Measurements from ENCODE around the gene GNAL.
A peak's percentile ranks its signal among the peaks of the same experiment; 100 is the strongest.
"Not testable (repeated sequence)": the region's sequence is repeated elsewhere in the genome, so short reads cannot be mapped to it uniquely, and the experiment has no call there.

The GNAL gene

DNA sequence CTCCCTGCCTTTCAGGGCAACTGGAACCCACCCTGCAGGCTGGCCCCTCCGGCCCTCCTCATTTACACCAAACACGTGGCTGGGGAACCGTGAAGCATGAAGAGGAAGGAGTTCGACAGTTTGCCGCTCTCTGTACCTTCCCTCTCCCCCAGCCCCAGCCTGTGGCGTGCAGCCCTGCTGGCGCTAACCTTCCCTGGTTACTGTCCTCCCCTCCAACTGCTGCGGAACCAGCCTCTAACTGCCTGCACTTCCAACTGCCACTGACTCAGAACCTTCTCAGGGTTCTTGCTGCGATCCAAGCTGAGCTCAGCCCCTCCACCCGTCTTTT is 19.2 kb upstream of the GNAL start:
- no peak for DNase-seq

DNA sequence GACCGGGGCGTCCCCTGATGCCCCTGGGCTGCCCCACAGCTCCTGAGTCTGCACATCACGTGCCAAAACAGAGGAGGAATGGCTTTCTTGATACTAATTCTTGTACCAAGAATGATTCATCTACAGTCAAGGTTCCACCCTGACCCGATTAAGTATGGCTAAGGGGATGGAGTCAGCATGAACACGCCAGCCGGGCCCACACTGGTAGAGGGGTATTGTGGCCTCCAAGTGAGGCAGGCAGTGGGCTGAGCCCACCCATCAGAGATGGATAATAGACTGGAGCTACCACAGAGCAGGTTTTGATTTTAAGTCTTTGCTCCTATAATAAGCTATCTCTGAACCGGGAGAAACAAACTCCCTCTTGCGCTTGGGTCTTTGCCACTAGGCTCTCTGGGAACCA is 17.9 kb upstream of the GNAL start:
- no peak for DNase-seq

DNA sequence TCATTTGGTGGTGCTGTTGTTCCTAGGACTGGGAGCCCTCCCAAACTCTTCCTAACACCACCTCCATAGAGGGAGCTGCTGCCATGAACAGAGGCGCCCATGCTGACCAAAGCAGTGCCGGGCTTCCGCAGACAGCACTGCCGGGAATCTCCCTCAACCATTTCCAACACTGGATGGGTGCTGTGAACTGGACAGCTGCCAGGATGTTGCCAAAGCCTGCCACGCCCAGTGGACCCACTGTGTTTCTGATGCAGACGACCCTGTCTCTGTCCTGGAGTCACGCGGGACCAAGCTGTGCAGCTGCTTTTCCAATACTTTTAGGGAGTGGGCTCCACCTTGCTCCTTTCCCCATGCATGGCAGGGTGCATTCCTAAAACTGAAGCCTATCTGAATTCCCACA is 16.9 kb upstream of the GNAL start:
- no peak for DNase-seq

DNA sequence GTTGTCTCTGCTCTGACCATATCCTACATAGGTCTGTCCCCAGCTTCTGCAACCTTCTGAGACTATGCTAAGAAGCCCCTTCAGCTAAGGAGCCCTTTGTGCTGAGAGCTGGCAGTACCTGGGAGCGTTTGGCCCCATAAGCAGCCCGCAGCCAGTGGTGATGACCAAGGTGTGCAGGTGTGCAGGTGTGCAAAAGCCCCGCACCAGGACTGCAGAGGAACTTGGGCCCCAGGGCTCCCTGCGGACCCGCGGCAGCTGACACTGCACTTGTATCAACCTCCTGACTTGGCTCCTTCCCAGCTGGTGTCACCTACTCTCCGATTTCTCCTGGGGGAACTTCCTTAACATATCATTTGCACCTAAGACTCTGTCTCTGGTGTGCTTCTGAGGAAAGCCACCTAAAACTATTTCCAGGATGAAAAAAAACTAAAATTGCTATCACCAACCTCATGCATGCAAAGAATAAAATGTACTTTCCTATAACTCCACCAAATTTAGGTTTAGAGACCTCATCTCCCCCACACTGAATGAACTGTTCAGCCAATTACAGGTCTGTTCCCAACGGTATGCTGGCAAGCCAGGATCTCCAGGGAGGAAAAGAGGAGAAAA is 16.1 kb upstream of the GNAL start:
- no peak for DNase-seq

DNA sequence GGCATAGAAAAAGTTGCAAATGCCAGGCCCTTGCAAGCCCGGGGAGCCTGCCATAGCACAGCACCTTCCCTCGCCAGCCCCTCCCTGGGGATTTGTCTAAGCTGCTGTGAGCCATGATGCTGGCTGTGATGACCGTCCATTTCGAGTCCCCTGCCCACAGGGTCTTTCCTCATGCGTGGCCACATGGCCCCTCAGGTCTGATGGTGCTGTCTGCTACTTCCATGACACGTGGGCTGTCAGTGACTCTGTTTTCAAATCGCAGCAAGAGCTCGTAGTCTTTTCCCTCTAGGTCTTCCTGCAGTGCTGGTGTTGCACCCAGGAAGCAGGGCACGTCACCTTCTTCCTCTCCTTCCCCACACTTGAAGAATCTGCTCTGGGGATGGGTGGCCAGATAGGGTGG is 15.5 kb upstream of the GNAL start:
- no peak for DNase-seq

DNA sequence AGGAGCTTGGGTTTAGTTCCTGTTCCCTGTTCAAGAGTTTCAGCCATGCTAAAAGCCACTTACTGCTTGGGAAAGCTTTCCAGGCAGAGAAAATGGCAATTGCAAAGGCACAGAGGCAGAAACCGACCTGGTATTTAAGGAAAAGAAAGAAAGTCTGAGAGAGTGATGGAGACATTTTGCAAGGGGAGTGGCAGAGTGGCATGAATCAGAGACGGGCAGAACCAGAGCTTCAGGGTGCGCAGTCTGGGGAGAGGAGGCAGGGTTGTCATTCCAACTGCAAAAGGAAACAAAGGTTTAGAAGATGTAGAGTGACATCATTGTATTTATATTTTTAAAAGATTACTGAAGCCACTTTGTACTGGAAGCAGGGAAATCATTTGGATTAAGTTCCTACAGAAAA is 14.9 kb upstream of the GNAL start:
- DNase-seq, result no peak

DNA sequence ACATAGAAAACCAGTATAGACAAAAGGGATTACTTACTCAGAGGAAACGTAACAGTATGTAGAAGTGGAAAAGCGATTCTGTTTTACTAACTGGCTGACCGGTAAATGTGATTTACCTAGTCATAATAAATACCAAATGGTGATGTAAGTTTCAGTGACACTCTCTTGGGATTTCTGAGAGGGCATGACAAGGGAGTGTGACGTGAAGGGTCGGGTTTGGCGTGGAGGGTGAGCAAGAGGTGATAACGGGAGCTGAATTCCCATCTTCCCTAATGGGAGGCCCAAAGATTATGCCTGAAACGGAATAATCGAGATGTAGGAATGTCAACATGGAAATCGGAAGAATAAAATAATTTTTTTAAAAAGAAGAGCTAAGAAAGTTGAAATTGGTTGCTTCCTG is 12.7 kb upstream of the GNAL start:
- no peak for DNase-seq

DNA sequence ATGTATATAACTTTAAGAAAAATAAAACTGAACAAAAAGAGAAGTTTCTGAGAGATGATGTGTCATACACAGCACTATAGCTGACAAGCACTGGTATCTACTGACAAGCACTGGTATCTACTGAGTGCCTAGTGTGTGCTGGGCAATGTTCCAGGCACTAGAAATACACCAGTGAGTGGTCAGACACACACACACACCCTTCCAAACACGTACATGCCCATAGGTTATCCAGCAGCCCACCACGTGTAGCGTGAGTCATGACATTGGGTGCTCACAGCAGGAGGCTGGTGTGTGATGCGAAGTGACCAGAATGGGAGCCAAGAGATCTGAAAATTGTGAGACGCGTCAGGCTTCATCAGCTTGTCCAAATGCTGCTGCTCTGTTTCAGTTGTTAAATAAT is 12.2 kb upstream of the GNAL start:
- no peak for DNase-seq

DNA sequence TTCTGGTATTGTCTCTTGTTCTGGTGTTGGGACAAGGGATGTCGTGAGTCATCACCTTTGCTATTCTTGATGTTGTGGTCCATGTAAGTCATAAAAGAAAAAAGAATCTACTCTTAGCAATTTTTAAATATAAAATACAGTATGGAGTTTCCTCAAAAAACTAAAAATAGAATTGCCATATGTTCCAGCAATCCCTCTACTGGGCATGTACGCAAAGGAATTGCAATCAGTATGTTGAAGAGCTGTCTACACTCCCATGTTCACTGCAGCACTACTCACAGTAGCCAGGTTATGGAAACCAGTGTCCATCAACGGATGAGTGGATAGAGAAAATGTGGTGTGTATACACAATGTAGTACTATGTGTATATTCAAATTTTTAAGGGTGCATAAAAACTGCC is 10.9 kb upstream of the GNAL start:
- no peak for DNase-seq

DNA sequence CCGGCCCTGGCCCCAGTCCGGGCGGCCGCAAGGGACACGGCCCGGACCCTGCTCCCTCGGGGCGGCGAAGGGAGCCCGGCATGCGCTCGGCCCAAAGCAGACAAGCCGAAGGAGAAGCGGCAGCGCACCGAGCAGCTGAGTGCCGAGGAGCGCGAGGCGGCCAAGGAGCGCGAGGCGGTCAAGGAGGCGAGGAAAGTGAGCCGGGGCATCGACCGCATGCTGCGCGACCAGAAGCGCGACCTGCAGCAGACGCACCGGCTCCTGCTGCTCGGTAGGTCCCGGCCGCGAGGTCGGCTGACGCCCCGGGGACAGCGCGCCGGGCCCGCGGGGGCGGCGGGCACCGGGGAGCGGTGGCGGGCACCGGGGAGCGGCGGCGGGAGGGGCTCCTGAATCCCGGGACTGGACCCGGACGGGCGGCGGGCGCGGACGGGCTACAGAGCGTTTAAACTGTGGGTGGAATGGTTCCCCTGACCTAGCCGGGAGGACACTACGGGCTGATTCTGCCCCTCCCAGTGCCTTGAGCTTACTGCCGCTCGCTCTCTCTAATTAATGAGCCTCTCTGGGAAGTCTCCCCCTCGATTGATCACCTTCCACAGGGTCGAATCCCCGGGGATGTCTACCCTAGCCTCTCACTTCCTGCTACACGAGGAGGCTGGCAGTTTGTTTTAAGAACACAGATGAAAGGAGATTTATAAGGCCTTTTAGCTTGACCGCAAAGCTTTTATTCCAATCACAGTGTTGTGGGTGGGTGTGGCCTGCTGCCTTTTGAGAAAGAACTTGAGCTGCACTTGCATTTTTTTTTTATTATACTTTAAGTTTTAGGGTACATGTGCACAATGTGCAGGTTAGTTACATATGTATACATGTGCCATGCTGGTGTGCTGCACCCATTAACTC is 853 bp downstream of the GNAL start:
- DNase-seq, result peak; percentile 22

DNA sequence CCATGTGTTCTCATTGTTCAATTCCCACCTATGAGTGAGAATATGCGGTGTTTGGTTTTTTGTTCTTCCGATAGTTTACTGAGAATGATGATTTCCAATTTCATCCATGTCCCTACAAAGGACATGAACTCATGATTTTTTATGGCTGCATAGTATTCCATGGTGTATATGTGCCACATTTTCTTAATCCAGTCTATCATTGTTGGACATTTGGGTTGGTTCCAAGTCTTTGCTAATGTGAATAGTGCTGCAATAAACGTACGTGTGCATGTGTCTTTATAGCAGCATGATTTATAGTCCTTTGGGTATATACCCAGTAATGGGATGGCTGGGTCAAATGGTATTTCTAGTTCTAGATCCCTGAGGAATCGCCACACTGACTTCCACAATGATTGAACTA is 1.6 kb downstream of the GNAL start:
- DNase-seq, result not testable (repeated sequence)

DNA sequence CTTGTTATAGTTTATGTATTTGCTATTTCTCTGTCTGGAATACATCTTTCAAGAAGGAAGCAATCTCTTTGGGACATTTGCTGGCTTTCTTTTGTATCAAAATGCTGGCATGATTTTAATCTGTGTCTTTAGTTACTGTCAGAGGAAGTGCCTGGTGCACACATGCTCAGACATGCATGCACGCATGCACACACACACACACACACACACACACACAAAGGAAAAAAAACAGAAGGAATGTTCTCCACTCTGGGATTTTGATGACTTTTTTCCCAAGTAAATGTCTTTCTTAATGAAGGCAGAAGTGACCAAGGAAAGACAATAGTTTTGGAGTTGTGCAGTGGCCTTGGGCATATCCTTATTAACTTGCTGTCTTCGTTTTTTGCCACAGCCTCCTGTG is 6.7 kb downstream of the GNAL start:
- DNase-seq, result no peak

DNA sequence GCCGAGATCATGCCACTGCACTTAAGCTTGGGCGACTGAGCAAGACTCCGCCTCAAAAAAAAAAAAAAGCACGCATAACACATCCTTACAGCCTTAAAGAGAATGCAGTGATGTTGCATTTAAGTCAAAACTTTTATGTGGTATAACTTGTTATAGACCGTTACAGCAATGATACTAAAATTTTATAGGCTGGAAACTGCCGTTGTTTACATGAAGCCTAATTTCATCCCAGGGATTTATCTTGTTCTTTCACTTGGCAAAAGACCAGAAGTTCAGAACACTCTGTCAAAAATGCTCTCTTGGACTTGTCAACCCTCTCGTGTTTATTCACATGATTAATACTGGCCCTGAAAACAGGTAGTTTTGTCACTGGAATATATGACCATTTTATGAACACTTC is 7.4 kb downstream of the GNAL start:
- no peak for DNase-seq

DNA sequence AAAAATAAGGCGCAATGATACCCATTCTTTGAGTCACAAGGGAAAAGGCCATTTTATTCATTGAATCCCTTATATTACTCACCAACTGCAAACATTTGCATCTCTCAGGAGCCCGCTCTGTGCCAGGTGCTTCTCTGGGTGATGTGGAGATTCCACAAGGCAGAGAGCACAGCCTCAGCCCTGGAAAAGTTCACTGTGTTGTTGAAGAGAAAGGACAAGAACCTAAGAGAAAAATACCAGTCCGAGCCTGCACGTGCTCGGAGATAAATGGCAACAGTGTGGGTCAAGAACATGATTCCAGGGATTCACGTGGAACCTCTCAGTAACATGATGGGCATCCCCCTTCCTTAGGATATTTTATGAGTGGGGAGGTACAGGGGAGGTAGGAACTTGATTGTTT is 11.8 kb downstream of the GNAL start:
- DNase-seq, result no peak

DNA sequence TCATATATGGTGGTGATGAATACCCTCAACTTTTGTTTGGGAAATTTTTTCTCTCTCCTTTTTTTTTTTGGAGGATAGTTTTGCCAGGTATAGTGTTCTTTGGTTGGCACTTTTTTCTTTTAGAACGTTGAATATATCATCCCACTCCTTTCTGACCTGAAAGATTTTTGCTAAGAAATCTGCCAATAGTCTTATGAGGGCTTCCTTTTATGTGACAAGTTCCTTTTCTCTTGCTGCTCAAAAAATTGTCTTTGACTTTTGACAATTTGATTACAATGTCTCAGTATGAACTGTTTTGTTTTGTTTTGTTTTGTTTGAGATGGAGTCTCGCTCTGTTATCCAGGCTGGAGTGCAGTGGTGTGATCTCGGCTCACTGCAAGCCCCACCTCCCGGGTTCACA is 21.5 kb downstream of the GNAL start:
- no peak for DNase-seq

DNA sequence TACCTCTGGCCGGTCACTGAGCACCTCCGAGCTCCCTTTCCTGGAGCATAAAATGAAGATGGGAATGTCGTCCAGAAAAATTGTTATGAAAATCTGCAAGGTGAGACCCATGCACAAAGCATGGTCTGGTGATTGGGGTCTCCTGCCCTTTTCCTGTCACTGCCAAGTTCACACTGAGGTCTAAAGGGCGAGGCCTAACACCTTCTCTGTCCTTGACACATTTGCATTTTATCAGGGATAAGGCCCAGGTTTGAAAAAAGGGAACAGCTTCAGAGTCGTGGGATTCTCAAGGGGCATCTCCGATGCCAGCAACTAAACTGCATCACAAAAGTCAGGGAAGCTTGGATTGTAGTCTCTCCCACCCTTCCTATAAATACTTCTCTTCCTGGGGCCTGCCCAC is 24.7 kb downstream of the GNAL start:
- DNase-seq, result no peak

DNA sequence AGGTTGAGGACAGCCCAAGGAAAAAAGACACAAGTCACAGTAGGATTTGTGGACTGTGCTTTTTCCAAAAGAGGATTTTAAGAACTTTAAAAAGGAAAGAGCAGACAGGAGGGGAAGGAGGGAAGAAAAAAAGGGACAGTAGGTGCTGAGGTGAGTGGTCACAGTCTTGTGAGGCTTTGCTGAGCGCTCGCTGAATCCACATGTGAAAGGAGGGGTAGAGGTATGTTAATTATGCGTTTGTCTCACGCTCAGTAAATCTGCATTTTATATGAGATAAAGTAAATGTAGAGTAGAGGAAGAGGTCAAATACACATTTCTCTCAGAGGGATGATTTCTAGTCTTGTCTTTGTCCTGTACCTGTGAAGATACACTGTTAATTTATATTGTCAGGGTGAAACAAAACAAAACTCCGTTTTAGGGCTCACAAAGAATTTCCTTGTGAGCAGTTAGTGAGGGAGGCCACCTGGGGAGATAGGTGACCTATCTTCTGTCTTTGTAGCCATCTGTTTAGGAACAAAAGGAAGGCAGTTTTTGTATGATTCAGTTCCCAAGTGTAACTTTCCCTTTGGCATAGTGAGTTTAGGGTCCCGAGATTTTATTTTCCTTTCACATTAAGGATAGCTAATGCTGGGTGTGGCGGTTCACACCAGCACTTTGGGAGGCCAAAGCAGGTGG is 25.3 kb downstream of the GNAL start:
- DNase-seq, result no peak

DNA sequence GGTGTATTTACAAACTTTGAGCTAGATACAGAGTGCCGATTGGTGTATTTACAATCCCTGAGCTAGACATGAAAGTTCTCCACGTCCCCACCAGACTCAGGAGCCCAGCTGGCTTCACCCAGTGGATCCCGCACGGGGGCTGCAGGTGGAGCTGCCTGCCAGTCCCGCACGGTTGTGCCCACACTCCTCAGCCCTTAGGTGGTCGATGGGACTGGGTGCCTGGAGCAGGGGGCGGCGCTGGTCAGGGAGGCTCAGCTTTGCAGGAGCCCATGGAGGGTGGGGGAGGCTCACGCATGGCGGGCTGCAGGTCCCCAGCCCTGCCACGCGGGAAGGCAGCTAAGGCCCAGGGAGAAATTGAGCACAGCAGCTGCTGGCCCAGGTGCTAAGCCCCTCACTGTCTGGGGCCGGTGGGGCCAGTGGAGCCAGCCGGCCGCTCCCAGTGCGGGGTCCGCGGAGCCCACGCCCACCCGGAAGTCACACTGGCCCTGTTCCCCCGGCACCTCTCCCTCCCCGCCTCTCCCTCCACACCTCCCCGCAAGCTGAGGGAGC is 27.8 kb downstream of the GNAL start:
- DNase-seq, result not testable (repeated sequence)

DNA sequence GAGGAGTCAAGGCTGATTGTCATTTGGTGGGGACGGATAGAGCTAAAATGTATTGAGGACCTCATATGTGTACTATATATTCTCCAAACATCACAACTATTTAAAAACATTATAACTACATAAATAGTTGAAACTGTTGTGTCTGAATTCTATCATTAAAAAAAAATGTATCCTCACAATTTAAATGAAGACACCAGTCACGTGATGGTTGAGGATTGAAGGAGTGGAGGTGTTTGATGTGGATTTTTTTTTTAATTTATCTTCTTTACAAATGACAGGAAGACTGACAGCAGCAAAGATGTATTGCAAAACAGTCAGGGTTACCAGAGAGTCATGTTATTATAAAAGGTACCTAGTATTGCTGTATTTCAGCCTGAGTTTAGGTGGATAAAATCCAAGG is 30.0 kb downstream of the GNAL start:
- DNase-seq, result no peak

DNA sequence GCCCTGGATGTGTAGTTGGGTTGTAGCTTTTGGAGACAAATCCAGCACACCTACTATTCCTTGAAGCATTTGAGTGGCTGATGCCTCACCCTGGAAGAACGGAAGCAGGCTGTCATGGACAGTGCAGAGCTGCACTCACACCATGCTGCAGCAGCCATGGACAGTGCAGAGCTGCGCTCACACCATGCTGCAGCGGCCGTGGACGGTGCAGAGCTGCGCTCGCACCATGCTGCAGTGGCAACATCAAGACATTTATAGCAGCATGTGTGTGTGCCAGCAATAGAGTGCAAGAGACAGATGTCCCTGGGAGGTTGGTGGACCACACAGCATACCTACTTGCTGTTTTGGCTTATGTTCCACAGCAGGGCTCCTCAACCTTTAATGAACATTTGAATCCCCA is 30.6 kb downstream of the GNAL start:
- no peak for DNase-seq

DNA sequence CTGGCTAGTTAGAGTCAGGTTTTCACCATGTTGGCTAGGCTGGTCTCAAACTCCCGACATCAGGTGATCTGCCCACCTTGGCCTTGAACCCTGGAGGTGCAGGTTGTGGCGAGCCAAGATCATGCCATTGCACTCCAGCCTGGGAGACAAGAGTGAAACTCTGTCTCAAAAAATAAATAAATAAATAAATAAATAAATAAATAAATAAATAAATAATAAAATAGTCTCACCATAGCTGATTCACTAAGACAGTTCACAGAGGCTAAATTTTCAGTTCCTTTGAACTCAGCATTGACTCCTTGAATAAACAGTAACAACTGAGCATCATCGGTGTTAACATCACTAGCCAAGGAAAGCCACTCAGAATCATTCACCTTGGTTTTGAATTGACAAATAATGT is 32.7 kb downstream of the GNAL start:
- DNase-seq, result no peak

DNA sequence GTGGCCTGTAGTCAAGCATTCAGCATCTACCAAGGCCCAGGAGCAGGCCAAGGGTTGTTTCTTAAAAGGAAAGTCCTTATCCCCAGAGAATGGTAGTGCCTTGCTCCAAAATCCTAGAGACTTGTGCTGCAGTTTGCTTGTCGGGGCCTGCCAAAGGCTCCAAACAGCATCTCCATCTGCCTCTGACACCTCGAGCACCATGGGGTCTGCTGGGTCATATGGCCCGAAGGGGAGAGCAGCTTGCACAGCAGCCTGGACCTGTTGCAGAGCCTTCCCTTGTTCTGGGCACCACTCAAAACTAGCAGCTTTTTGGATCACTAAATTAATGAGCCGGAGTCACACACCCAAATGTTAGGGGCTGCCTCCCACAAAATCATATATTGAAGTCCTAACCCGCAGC is 35.7 kb downstream of the GNAL start:
- no peak for DNase-seq

DNA sequence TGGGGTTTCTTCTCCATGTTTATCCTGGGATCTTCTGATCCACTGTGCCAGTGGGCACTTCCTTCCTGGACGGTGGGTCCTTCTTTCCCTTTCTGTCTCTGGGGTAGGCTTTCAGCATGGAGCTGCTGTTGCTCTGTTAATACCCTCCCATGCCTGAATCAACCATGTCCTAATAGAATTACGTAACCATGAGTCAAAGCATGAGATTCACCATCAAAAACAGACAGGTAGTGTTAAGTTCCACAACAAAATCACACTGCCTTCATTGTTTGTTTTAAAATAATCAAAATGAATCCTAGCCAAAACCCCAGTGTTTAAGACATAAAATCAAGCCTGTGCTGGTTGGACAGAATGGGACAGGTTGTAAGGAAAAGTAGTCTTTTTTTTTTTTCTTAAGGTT is 37.5 kb downstream of the GNAL start:
- DNase-seq, result no peak

DNA sequence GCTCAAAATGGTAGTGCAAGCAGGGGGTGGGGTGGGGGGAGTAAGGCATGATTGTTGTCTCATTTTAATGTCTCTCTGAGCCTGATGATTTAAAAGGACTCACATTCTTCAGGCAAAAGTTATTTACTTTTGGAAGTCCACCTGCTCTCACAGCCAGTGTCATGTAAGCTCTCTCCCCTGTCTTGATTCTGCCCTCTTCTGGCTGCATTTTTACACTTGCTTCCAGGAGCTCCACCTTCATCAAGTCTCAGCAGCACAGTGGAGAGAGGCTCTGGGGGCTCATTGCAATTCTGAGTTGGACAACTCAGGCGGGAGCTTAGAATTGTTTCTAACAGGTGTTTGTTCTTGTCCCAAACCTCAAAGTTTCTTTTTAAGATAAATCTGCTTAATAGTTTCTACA is 39.2 kb downstream of the GNAL start:
- peak; percentile 4 for DNase-seq

All from fibroblast of skin of abdomen (primary cell).